Stimulated activated CD4-positive, alpha-beta T cell treated with anti-CD3 and anti-CD28 coated beads, Interleukin-12 subunit alpha, Interleukin-12 subunit beta, amount 100 ng/mL, for 24 hours (primary cell): ENCODE results near the gene ANKRD33.
"Not testable (repeated sequence)": the region's sequence is repeated elsewhere in the genome, so short reads cannot be mapped to it uniquely, and the experiment has no call there.

Experiments
- DNase-seq, 2 experiments: peaks; one replicate each; pipeline ENCODE4 v3.0.0-alpha.2; 2020; ENCODE audit warnings: low read depth in 2 of 2

ANKRD33 gene

DNA sequence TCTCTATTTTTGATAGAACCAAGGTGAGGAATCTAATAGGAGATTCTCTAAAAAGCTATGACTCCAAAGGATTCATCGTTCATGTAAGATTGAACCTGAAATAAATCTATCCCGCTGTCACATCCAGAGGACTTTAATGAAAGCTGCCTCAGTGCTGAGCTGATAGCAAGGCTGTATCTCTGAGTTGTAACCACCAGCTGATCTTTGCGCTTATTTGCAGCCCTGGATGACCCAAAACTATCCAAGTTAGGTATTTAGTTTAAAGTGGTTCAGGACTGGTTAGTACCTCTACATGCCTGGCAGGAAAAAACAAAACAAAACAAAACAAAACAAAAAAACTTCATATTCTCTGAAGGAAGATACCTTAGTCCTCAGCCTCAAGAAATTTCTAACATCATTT is 8.8 kb upstream of the ANKRD33 start:
- DNase-seq: no peak

DNA sequence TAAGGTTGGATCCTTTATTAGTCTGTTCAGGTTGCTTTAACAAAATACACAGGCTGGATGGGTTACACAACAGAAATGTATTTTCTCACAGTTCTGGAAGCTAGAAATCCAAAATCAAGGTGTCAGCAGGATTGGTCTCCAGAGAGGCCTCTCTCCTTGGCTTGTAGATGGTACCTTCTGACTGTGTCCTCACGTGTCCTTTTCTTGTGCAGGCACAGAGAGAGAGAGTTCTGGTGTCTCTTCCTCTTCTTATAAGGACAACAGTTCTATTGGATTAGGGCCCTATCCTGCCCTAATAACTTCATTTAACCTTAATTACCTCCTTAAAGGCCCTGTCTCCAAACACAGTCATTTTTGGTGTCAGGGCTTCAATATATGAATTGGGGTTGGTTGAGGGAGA is 4.6 kb upstream of the ANKRD33 start:
- DNase-seq: no peak

DNA sequence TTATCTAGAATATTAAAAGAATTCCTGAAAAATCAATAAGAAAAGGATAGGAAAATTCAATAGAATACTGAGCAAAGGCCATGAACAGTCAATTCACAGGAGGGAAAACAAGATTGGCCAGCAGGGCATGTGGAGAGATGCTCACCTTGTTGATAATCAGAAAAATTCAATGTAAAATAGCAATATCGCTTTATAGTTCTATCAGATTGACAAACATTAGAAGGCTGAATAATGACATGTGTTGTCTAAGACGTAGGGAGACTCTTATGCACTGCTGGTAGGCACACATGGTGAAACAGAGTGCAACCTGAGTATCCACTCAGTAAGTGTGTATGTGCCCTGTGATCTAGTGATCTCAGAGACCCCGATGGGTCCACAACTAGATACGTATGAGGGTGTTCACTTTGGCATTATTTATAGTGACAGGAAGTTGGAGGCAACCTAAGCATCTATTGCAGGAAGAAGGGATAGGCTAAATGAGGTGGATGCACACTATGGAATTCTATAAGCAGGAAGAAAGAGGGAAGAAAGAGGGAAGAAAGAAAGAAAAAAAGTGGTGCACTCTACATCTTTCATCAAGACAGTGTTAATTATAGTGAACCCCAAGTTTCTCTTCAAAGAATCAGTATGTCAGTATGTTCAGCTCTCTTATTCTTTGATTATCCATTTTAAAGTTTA is 3.8 kb upstream of the ANKRD33 start:
- DNase-seq: no peak

DNA sequence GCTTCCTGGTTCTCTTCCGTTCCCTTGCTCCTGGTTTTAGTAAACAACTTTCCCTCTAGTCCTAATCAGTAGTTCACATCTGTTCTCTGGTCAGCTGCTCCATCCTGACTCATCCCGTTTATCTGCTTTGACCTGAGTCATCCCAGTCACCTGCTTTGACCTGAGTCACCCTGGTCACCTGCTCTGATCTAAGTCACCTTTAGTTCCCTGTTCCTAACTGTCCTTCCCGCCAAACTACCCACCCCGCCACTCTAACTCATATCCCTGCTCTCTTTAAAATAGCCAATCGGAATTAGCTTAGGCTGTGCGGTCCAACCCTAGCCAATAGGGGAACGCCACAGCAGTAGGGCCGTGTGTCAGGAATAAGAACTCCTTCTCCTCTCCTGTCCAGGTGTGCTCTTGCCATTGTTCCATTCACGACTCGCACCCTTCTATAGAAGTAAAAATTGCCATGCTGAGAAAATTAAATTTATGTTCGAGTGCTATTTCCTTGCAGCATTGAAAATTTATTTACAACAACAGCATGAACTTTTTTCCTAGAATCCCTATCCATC is 3.1 kb upstream of the ANKRD33 start:
- DNase-seq: no peak

DNA sequence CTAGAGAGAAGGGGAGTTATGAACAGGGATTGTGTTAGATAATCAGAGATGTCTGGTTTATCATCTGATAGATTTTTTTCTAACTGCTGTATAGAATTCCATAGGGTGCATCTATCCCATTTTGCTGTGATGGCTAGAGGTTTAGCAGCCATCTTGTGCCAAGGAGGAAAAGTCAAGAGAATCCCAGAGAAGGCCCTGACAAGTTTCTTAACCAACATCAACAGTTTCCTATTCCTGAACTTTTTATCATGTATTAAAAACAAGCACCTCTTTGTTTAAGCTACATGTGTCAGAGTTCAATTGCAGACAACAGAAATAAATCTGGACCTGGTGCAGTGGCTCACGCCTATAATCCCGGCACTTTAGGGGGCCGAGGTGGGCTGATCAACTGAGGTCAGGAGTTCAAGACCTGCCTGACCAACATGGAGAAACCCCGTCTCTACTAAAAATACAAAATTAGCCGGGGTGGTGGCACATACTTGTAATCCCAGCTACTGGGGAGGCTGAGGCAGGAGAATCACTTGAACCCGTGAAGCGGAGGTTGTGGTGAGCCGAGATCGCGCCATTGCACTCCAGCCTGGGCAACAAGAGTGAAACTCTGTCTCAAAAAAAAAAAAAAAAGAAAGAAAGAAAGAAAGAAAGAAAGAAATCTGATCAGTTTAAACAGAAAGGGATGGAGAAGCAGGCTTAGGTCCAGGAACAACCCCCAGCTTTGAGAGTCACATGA is 2.4 kb upstream of the ANKRD33 start:
- not testable (repeated sequence) for DNase-seq

DNA sequence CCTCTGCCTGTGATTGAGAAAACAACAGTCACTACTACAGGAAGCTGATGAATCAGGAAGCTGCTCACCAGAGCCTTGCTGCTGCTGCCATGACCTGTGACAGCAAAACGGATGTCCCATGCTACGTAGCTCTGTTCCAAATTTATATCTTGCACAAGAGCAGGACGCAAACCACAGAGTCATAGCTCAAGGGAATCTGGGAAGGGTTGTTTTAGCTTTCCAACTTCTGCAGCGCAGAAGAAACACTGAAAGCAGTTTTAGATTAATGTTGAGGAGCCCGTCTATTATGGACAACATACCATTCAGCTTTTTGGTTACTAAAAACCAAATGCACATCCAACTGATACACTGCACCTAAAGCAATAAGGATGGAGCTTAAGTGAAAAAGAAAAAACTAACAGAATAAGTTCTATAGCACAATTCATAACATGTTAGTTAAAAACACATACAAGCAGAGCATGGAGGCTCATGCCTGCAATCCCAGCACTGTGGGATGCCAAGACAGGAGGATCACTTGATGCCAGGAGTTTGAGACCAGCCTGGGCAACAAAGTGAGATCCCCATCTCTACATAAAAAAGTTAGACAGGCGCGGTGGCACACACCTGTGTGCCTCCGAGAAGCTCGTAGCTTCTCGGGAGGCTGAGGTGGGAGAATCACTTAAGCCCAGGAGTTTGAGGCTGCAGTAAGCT is 1.7 kb upstream of the ANKRD33 start:
- no peak for DNase-seq

DNA sequence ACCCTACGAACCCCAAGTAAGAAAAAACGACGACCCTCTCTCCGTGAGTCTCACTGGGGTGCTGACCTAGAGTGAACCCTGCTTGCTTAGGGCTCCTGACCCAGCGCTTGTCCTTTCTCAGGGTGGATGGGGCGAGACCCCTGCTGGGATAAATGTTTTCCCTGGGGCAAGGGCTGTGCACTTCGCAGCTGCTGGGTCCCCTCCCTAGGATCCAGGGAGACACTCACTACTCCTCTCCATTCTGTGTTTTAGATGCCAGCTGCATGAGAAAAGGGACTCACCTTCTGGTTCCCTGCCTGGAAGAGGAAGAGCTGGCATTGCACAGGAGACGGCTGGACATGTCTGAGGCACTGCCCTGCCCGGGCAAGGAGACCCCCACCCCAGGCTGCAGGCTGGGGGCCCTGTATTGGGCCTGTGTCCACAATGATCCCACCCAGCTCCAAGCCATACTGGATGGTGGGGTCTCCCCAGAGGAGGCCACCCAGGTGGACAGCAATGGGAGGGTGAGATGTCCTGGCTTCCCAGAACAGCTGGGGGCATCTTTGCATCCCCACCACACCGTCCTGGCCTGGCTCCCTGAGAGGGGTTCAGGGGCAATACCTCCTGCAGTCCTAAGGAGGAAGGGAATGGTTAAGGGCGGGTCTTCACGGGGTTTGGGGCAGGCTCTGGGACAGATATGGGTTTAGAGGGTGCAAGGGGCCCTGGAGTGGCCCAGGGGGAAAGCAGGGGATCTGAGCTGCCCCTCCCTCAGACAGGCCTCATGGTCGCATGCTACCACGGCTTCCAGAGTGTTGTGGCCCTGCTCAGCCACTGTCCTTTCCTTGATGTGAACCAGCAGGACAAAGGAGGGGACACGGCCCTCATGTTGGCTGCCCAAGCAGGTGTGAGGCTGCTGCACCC is 663 bp downstream of the ANKRD33 start:
- no peak for DNase-seq

DNA sequence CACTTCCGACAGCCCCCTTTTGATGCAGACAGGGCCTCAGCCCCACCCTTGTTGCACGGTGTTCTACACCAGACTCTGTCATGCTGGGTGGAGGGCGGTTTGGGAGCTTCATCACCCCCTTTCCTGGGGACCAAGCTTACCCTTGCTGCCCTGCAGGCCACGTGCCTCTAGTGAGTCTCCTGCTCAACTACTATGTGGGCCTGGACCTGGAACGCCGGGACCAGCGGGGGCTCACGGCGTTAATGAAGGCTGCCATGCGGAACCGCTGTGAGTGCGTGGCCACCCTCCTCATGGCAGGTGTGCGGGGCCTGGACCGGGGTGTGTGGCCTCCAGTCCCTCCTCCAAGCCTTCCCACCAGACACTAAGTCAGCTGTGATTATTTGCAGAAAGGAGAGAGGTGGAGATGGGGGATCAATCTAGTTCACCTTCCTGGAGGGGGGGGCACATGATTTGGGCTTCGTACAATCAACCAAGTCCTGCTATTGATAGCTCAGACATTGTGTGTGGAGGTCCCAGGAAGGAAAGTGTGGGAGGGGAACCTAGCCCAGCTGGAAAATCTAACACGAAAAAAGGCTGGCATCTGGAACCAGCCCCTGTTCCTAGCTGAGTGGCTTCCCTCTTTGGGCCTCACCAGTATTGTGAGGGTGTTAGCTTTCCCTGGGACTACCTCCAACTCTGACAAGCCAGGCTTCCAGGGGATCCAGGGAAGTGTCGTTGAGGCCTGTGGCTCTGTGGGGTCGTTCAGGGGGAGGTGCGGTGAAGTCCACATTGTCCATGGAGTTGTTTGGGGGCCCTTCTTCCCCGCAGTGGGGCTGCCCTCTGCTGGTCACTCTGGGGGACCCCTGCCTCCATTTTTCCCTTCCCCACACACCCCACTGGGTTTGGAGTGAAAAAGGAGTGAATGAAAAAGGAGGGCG is 1.6 kb downstream of the ANKRD33 start:
- no peak for DNase-seq

DNA sequence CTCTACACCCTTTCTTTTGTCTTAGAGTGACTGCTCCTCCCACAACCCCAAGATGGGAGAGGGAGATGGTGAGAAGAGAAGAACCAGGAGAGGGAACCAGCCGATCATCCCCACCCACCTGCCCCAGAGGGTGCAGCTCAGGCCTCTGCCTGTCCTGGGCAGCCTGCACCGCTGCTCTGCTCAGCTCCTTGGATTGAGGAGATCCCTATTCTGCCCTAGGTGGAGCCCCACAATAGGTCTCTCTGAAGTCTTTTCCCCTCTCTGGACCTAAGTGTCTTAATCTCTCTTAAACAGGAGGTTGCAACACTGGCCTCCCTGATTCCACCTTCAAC is 2.2 kb downstream of the ANKRD33 start:
- DNase-seq: no peak

DNA sequence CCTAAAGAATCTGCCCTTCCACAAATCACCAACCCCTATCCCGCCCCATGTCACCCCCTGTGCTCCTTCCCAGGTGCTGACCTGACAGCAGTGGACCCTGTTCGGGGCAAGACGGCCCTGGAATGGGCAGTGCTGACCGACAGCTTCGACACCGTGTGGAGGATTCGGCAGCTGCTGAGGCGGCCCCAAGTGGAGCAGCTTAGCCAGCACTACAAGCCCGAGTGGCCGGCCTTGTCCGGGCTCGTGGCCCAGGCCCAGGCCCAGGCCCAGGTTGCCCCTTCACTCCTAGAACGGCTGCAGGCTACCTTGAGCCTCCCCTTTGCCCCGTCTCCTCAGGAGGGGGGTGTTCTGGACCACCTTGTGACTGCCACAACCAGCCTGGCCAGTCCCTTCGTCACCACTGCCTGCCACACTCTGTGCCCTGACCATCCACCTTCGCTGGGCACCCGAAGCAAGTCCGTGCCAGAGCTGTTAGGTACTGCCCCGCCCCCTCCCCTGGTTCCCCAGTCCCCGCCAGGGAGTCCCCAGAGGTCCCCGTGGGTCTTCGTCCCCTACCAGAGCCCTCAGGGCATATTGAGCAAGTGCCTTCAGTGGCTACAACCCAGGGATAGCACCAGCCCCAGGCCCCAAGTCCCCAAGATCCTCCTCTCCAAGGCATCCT is 2.7 kb downstream of the ANKRD33 start:
- DNase-seq: no peak

DNA sequence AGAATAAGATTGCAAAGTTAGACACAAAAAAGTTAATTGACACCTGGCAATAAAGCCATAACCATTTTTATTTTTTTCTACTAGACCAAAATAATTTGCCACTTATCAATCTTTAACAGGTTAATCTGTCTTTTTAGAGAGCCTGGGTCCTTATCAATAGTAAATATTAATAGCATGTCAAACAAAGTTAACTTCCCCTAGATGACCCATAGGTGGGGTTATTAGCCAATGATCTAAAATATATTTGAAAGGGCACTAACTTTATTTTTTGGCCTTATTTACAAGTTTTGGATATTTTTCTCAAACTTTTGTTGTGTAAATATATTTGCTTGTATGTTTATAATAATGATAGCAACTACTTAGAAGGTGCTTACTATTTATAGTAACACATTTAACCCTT is 3.9 kb downstream of the ANKRD33 start:
- no peak for DNase-seq

DNA sequence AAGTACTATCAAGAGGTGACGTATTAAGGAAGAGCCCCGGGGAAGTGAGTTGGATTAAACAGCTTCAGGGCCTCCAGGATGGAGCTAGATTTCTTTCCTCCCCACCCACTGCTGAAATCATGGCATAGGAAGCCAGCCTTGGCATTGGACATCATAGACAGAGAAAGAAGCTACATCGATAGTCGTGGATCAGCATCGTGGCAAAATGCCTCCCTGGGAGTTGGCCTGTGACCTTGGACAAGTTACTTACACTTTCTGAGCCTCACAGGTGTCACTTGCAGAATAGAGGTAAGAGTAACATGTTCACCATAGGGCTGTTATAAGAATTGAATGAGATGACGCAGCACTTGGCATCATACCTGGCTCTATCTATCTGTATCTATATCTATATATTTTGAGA is 5.9 kb downstream of the ANKRD33 start:
- DNase-seq: no peak

DNA sequence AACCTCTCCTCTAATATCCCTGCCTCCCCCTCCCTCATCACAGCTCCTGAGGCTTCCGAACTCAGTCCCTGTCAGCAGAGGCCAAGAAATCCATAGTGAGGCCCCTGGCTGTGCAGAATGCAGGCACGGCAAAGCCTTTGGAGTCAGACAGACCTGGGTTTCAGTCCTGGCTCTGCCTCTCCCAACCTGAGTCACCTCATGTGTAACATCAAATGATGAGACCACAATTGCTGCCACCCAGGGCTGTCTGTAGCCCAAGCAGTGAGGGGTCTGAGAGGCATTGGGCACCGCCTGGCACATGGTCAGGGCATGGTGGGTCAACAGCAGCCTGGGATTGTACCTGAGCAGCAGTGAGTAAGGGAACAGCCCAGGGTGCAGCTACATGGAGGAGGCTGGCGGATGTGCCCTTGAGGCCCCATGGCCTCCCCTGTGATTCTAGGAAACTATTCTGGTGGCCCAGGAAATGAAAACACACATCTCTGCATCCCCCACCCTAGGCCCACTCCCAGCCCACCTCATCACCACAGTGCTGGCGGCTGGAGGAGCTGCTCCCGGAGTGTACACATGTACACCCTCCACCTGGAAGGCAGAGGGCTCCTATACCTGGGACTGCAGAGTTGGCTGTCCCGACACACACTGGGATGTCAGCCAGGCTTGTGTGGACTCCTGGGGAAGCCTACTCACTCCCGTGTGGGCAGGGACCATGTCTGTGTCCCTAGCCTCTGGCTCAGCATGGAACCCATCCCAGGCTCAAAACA is 7.7 kb downstream of the ANKRD33 start:
- DNase-seq: no peak

DNA sequence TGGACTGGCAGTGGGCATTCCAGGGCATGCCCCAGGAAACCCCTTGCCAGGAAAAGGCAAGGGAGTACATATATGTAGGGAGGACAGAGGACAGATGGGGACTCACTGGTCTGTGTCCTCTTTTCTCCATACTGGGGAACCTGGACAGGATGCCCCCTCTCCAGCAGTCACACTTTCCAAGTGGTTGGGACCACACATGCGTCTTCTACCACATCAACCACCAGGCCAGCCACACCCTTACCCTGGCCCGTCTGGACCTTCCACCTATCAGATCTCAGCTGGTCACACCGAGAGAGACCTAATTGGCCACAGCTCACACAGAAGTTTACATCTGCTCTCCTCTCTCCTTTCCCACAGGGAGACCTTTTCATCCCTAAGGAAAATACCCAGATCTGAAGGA is 8.3 kb downstream of the ANKRD33 start:
- no peak for DNase-seq

DNA sequence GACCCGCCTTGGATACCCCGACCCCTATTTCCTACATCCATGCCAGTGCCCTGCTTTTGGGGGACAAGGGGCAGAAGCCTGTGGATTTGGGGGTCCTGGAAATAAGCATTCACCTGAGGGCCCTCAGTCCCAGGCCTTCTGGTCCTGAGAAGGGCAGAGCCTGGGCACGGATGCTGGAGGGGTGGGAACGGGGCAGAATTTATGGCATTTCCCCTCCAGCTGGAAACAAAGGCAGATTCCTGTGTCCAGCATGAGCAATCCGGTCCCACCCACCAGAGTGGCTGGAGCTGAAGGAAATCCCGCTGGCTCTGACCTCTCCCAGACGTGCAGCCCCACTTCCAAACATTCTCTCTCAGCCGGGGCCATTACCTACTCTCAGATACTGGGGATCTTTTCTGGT is 9.3 kb downstream of the ANKRD33 start:
- no peak for DNase-seq

DNA sequence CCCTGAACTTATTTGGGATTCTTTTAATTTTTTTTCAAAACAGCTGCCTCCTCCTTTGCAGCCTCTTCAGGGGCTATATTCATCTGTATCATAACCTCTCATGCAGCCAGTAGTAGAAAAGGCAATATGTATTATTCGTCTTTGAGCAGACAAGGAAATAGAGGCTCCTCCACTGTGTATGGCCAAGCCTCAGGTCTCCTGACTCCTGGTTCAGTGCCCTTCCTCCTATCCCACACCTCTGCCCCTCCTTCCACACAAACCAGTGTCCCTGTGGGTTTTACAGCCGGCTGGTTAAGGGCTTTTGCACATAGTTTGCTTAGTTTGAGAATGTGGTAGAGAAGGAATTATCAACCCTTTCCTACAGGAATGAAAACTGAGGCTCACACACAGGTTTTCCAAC is 10.6 kb downstream of the ANKRD33 start:
- DNase-seq: no peak

DNA sequence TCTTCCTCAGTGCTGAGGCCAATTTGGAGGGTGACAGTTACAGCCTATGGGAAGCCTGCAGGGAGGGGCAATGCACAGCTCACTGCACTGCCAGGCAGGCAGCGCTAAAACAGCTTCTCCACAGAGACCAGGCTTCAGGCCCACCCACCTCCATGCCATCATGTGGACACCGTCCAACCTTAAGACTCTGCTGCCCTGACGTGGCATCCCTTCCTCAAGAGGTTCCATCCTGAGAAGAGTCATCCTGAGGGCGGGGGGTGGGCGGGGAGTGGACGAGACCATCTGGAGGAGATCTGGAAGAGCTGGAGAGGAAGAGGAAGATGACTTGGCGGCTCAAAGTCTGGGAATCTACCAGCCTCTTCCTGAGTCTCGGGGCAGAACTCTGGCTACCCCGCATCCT is 11.0 kb downstream of the ANKRD33 start:
- no peak for DNase-seq

DNA sequence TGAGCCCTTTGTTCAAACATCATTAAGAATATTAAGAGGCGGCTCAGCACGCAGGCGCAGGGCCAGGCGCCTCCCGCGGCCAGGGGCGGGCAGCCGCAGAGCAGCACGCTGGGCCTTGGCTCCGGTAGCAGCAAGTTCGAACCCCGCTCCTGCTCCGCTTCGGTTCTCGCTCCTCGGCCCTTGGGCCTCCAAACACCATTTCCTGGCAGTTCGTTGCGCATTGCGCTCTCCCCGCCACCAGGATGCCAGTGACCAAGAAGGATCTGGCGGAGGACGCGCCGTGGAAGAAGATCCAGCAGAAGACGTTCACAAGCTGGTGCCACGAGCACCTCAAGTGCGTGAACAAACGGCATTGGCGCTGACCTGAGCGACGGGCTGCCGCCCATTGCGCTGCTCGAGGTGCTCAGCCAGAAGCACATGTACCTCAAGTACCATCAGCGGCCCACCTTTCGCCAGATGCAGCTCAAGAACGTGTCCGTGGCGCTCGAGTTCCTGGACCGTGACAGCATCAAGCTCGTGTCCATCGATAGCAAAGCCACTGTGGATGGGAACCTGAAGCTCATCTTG is 12.5 kb downstream of the ANKRD33 start:
- DNase-seq: no peak

DNA sequence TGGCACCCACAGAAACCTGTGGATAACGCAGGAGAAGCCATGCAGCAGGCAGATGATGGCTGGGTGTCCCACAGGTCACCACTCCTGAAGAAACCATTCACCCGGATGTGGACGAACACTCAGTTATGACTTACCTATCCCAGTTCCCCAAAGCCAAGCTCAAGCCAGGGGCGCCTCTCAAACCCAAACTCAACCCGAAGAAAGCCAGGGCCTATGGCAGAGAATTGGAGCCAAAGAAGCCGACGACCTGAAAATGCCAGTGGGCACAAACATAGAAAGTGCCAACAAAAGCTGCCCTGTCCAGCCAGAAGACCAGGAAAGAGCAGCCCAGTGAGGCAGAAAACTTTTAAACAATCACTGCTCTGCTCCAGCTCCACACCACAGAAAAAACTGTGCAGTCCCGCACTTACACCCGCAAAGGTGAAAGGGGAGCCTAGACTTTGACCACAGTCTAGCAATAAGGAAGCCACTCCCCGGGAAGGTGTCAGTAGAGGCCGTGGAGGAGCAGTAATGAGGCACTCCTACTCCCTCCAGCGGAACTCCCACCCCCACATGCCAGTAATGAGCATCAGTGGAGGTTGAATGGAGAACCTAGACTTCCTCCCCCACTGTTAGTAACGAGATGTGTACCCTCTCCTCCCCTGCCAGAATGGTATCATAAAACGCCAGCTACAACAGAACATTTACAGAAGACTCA is 13.4 kb downstream of the ANKRD33 start:
- DNase-seq: no peak
